NOMO-1 treated with DMSO at 0.1 percent for 48 hours (cell line): Measurements from ENCODE around the gene RABGAP1L.
"Not testable (repeated sequence)": the region's sequence is repeated elsewhere in the genome, so short reads cannot be mapped to it uniquely, and the experiment has no call there.

ENCODE experiments used
- DNase-seq: peaks from one replicate; lab custom pipeline; 2025; ENCODE audit not compliant: unreplicated experiment; lab: John Stamatoyannopoulos, UW

The RABGAP1L gene

DNA sequence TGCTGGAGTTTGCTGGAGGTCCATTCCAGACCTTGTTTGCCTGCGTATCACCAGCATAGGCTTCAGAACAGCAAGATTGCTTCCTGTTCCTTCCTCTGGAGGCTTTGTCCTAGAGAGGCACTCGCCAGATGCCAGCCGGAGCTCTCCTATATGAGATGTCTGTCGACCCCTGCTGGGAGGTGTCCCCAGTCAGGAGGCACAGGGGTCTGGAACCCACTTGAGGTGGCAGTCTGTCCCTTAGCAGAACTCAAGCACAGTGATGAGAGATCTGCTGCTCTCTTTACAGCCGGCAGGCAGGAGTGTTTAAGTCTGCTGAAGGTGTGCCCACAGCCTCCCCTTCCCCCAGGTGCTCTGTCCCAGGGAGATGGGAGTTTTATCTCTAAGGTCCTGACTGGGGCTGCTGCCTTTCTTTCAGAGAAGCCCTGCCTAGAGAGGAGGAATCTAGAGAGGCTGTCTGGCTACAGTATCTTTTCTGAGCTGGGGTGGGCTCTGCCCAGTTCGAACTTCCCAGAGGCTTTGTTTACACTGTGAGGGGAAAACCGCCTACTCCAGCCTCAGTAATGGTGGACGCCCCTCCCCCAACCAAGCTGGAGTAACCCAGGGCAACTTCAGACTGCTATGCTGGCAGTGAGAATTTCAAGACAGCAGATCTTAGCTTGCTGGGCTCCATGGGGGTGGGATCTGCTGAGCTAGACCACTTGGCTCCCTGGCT is 493.4 kb downstream of the RABGAP1L start:
- no peak for DNase-seq

DNA sequence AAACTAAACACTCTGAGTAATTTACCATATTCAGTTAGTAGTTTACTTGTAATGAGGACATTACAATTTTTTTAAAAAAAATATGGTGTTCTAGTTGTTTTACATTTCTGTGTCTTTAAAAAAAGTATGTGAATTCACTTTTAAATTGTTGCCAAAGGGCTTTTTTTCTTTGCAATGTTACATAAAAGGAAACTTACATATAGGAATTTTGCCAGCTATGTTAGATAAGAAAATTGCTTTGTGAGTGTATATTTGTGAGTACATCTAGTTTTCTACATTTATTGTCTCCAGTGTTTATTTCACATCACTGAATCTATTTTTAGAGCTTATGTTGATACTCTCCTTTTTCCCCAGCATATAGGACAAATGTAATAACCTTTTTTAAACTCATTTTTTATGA is 495.2 kb downstream of the RABGAP1L start:
- DNase-seq = no peak

DNA sequence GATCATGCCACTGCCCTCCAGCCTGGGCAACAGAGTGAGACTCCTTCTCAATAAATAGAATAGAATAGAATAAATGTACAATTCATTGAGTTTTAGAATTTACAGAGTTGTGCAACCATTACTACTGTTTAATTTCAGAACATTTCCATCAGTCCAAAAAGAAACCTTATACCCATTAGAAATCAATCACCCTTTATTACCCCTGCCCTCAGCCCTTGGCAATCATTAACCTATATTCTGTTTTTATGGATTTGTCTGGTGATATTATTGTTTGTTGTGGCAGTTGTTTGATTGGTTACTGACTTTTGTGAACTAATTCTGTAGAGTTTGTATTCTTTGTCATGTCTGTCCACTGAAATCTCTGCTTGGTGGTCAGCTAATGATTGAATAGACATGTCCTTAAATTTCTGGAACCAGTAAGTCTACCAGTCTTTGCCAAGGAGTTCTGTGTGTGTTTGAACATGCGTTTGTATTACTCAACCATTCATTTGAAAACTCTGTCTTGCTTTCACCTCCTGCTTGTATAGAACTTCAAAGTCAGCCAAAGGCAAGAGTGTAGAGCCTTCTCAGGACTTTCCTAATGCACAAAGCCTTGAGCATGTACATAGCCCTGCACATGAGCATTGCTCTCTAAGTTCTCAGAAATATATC is 497.2 kb downstream of the RABGAP1L start:
- DNase-seq = no peak

DNA sequence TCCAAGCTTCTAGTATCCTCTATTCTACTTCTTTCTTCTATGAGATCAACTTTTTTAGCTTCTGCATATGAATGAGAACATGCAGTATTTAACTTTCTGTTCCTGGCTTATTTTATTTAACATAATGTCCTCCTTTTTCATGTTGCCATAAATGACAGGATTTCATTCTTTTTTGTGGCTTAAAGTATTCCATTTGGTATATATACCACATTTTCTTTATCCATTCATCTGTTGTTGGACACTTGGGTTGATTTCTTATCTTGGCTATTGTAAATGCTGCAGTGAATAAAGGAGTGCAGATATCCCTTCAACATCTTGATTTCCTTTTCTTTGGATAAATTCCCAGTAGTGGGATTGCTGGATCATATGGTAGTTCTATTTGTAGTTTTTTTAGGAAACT is 498.1 kb downstream of the RABGAP1L start:
- no peak for DNase-seq

DNA sequence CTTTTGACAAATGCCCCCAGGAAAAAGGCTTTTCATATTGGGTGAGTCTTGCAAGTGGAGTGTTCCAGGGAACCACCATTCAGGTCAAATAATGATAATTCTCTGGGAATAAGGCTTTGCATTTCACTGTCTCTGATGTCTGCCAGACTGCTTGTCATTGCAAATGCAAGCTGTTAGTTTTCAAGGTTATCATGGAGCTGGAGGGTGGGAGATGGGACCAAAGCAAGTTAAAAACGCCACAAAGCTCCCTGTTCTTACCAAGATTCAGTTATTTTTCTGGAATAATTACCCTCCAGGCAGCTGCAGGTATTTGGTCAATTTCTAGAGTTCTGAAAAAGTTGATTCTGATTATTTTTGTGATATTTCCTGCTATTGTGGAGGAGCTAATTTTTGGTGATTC is 498.6 kb downstream of the RABGAP1L start:
- DNase-seq = no peak

DNA sequence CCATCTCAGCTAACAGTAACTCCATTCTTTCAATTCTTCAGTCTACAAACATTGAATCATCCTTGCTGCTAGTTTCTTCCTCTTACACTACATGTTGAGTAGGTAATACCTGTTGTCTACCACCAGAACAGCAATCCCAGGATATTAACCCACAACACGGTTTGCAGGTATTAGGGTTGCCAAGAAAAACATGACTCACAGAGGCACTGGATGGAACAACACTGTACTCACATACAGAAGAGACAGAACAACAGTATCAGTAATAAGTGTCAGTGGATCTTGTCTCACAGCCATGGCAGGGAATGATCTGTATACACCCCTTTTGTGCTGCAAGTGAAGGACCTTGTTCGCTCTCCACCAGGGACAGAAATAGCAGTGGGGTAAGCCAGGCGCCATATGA is 500.5 kb downstream of the RABGAP1L start:
- no peak for DNase-seq

DNA sequence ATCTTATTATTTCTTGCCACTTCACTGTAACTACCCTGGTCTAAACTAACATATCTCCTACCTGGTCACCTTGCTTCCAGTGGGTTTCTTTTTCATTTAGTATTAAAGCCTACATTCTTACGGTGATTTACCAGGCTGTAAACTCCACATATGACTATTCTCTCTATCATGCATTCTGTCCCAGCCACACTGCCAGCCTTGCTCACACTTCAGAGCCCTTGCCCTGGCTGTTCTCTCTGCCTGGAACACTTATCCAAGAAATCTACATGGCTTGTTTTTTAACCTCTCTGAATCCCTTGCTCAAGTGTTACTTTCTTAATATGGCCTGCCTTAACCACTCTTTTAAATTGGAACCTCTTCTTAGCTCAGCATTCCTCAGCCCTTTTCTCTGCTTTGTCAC is 501.2 kb downstream of the RABGAP1L start:
- DNase-seq = no peak

DNA sequence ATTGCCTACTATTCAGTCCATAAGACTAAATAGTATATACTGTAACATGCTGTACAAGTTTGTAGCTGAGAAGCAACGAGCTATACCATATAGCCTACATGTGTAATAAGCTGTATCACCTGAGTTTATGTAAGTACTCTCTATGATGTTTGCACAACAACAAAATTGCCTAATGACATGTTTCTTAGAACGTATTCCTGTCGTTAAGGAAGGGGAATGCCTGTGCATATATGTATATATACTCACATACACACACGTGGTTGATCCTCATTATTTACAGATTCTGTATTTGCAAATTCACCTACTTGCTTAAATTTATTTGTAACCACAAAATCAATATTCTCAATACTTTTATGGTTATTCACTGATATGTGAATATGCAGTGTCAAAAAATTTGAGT is 504.0 kb downstream of the RABGAP1L start:
- DNase-seq = no peak

DNA sequence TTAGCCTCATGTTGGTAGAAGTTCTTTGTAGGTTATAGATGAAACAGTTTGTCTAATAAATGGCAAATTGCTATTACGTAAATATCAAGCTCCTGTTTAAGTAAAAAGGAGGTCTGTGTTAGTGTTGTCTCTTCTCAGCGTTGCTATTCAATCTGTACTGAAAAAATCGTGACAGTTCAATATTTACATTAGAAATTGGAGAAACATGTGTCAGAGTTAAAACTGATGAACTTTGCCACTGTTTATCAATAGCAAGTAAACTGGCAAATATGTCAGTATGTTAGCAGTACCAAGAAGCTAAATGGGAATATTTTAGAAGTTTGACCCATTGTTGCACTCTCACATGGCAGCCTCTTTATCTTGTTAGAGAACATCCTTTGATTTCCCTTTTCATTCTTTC is 506.9 kb downstream of the RABGAP1L start:
- no peak for DNase-seq

DNA sequence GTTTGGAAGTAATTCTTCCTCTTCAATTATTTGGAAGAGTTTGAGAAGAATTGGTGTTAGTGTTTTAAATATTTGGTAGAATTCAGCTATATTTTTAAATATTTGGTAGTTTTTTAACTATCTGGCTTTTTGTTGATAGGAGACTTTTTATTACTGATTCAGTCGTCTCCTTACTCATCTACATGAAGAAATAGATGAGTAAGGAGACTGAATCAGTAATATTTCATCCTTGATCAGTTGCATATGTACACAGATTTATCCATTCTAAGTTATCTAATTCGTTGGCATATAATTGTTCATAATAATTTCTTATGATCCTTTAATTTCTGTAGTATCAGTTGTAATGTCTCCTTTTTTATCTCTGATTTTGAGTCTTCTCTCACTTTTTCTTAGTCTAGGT is 512.5 kb downstream of the RABGAP1L start:
- no peak for DNase-seq

DNA sequence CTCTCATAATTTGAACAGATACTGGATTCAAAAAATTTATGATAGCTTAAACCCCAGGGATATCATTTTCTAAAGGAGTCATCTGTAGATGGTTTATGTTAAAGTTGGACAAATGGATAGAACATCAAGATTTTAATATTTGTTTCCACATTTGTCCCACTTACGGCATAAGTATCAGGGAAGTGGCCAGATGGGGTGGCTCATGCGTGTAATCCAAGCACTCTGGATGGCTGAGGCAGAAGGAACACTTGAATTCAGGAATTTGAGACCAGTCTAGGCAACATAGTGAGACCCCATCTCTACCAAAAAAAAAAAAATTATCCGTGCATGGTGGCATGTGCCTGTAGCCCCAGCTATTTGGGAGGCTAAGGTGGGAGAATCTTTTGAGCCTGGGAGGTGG is 517.5 kb downstream of the RABGAP1L start:
- no peak for DNase-seq

DNA sequence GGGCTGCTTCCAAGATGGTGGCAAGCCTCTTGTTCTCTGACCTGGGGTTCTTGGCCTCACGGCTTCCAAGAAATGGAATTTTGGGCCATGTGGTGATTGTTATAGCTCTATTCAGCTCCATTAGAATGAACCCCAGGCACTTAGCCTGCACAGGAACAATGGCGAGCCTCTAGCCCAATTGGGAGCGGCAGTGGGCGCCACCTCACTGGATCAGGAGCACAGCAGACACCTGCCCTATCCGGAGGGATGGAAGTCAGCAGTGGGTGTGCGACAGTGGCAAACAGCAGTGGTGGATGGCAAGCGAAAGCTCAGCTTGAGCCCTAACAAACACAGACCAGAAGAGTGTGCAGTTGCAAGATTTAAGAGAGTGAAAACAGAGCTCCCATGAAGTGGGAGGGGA is 519.3 kb downstream of the RABGAP1L start:
- DNase-seq = no peak

DNA sequence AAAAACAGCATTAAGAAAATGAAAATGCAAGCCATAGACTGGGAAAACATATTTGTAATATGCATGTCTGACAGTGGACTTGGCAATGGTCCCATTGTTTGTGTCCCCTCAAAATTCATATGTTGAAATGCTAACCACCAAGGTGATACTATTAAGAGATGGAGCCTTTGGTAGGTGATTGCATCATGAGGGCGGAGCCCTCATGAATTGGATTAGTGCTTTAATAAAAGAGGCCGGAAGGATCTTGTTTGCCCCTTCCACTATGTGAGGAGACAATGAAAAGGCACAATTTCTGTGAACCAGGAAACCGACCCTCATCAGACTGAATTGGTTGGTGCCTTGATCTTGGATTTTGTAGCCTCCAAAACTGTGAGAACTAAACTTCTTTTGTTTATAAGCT is 520.8 kb downstream of the RABGAP1L start:
- DNase-seq = no peak

DNA sequence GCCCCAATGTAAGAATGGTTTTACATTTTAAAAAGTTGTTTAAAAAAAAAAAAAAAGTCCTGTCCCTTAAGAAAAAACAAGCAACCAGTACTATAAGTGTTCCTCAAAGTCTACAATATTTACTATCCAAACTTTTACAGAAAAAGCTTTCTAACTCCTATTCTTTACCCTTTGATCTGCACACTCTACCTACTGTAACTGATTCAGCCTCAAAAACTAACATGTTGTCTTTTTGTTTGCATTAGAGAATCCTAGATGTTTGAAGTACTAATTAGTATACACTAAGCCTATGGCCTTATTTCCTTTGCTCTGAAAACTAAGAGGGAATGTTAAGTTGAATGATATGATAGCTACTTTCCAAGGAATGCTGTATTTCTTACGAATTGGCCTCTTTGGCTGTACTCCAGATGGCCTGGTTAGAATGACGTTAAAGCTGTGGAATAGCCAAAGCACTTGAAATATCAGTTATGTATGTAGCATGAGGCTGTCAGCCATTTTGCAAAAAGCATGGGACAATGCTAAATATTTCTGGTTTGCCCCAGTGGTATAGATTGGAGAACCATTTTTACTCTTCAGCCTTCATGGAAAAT is 523.2 kb downstream of the RABGAP1L start:
- DNase-seq = no peak

DNA sequence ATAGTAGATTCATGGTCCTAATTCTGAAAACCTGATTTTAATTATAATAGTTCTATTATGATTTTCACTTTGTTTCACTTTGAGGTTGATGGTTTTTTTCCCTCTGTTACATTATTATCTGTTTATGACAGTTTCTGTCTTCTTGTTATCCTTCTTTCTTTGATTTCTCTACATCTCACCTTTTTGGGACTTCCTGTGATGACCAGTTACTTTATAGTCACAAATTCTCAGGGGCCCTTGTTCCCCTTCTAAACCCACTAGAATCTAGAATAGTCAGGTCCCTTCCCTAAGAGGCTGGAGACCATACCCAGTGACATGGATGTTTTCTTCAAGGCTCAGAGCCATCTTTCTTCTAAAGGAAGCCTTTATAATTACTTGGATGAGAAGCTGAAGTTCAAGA is 526.9 kb downstream of the RABGAP1L start:
- no peak for DNase-seq

DNA sequence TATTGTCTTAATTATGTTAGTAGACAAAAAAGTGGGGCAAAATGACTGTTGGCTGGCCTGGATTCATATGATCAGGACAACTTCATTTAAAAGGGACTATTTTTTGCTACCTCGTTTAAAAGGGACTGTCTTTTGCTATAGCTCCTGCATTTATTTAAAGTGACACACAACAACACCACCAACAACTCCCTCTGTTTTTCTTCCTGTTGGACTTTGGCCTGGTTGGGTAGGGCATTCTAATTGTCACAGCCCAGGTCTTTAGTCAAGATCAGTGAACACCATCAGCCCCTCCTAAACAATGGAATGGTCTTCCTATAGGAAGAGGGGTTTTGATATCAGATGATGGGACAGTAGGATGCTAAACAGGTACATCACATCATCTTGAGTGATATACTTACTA is 530.2 kb downstream of the RABGAP1L start:
- no peak for DNase-seq

DNA sequence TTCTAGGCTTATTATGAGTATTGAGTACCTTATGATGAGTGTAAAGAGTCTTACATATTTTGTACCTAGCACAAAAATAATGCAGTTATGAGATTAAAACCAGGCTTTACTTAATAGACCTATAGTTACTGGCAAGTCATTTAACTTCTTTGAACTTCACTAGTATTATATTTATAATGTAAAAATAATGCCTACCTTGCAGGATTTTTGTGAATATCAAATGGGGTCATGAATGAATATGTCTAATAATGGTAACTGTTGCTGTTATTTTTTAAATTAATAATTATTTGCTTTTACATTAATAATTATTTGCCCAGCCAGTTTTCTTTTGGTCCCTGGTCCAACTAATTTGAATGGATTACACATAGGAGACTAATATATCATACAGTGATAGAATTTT is 530.9 kb downstream of the RABGAP1L start:
- DNase-seq = no peak

DNA sequence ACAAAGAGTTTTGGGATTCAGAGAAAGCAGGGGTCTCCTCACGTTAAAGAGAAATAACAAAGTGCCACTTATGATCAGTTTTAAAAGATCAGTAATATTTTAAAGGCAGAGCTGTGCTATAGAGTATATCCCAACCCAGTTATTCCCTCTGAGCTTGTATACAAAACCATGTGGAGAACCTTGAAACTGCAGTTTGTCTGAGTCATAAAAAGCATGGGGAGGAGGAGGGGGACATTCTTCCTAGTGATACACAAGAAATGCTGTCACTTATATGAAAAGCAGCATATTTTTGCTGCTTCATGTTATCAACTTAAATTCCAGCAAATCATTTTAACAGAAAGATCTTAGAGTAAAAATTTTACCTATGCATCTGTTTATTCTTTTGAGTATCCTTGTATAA is 533.0 kb downstream of the RABGAP1L start:
- DNase-seq = no peak

DNA sequence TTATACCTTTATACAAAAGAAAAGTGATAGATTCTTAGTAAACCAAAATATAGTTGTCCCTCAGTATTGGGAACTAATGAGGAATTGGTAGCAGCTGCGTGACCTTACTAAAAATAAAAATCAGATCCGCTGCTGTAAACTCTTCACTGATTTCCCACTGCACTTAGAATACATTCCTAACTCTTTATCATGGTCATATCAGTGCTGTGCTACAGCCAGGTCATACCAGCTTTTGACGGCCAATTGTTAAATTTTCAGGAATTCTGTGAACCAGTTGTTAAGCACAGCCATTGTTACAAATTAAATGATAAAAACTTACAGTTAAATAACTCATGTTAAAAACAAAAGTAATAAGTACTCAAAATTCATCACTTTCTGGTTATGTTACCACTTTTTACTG is 533.8 kb downstream of the RABGAP1L start:
- DNase-seq = no peak

DNA sequence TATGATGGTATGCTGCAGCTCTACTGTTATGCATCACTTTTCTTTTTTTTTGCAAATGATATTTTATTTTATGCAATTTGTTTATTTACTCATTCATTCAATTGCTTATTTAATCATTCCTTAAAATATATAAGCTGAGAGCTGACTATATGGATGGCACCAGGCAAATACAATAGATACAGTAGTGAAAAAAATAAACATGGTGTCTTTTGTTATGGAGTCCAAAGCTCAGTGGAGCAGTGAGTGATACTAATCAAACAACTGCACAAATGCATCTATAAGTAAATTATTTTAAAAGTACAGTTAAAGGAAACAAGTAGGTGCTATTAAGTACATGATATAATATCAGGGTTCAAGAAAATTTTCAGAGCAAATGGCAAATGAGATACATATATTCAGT is 534.2 kb downstream of the RABGAP1L start:
- DNase-seq = not testable (repeated sequence)

DNA sequence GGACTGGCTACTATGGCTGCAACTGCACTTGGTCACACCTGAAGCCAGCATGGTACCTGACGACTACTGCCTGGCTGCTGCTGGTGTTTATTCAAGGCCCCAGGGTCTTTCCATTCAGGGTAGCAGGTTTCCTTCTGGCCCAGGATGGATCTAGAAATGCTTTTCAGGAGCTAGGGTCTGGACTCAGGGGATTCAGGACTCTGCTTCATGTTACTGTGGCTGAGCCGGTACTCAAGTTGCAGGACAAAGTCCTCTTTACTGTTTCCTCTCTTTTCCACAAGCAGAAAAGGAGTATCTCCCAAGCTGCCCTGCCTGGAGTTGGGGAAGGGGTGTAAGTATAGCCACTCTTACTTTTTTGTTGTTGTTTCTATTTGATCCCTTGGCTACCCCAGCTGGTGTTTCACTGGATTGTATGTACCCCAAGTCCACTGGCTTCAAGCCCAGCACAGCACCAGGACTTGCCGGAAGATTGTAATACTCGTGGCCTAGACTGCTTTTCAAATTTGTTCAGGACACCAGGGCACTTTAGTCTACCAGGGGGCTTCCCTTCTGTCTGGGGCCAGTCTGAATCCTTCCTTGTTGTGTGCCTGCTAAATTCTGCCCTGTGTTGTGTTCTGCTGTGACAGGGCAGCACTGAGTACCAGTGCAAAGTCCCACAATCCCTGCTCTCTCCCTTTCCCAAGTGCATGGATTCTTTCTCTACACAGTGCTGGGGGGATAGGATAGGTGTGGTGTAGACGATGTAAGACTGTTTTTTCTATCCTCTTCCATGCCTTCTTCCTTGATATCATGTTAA is 536.9 kb downstream of the RABGAP1L start:
- no peak for DNase-seq

DNA sequence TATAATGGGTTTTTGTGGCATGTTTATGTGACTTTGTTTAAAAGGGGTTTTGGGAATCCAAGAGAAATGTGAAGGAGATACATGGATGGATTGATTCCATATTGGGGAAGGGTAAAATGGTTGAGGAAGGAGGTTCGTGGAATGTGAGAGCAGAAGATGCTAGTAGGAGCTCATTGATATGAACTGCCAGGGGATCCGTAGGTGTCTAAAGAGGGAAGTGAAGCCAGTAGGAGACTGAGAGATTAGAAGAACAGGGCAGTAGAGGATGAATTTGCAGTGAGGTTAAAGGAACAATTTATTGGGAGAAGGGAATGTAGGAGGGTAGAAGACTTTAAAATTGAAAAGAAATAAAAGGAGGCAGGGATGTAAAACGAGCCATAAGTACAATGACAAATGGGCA is 541.0 kb downstream of the RABGAP1L start:
- DNase-seq = no peak
